SK-N-MC (cell line): ENCODE data around the gene GSTCD.
"Not testable (repeated sequence)": the region's sequence is repeated elsewhere in the genome, so short reads cannot be mapped to it uniquely, and the experiment has no call there.

Source experiments
- DNase-seq: peaks from one replicate; pipeline ENCODE4 v3.0.0-alpha.2; 2011; ENCODE audit warnings: low read depth, low spot score
- H3K27ac ChIP-seq: fragments of 200-600 bp; sonication (generic); 2 replicates; pipeline ENCODE4 v1.5.1; 2016; ENCODE audit warnings: mixed run types
- H3K36me3 ChIP-seq: fragments of 200-600 bp; sonication (generic); 2 replicates; pipeline ENCODE4 v1.6.1; 2017; ENCODE audit warnings: antibody characterized with exemption, low read length, mixed read lengths; ENCODE audit not compliant: insufficient read depth
- H3K4me3 ChIP-seq: fragments of 200-600 bp; sonication (generic); 2 replicates; pipeline ENCODE4 v1.5.1; 2016
- H3K9ac ChIP-seq: fragments of 200-600 bp; sonication (generic); 2 replicates; pipeline ENCODE4 v1.8.0; 2017; ENCODE audit warnings: mixed run types, mixed read lengths; ENCODE audit not compliant: insufficient read length
- H3K9me3 ChIP-seq: fragments of 200-600 bp; sonication (generic); 2 replicates; pipeline ENCODE4 v1.6.1; 2017; ENCODE audit warnings: low read depth, mild to moderate bottlenecking, antibody characterized with exemption, low read length, moderate library complexity, mixed read lengths
- EZH2 ChIP-seq: fragments of 200-600 bp; sonication (generic); IDR thresholded peaks from one replicate; pipeline ENCODE4 v1.6.1; 2017; ENCODE audit warnings: antibody characterized with exemption
- FOXP2 ChIP-seq: optimal IDR thresholded peaks from 2 replicates; pipeline ENCODE3; 2011; ENCODE audit warnings: mild to moderate bottlenecking, moderate library complexity; ENCODE audit not compliant: insufficient read depth; ENCODE audit errors: extremely low read length, control extremely low read depth
- POLR2AphosphoS5 ChIP-seq: IDR thresholded peaks from 2 replicates; pipeline ENCODE4 v1.6.1; 2012; ENCODE audit warnings: mild to moderate bottlenecking, low read depth, low read length, borderline replicate concordance

Gene GSTCD

DNA sequence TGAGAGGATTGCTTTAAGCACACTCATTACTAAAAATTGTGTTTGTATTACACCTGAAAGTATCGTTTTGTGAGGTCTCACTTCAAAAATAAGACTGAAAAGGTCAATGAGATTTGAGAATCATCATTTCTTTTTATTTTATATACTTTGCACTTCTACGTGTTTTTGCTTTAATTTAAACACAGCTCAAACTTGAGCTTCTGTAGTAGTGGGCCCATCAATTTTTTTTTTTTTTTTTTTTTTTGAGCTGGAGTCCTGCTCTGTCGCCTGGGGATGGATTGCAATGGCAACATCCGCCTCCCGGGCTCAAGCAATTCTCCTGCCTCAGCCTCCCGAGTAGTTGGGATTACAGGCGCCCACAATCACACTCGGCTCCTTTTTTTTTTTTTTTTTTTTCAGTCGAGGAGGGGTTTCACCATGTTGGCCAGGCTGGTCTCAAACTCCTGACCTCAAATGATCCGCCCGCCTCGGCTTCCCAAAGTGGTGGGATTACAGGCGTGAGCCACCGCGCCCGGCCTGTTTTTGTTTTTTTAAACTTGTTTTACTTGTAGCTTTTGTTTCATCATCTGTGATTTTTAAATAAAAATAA is 1.5 kb downstream of the GSTCD start:
- Histone ChIP-seq H3K27ac (no peak overlapping the region), H3K9me3 (no peaks in the 10 kb centered on the region), H3K4me3 (peak overlapping the region; percentile 87), H3K9ac (peak overlapping the region; percentile 85), H3K36me3 (peaks cover 9% of the 10 kb centered on the region)
- no peak for DNase-seq
- TF ChIP-seq EZH2 (no peak), FOXP2 (no peak), POLR2AphosphoS5 (no peak)

DNA sequence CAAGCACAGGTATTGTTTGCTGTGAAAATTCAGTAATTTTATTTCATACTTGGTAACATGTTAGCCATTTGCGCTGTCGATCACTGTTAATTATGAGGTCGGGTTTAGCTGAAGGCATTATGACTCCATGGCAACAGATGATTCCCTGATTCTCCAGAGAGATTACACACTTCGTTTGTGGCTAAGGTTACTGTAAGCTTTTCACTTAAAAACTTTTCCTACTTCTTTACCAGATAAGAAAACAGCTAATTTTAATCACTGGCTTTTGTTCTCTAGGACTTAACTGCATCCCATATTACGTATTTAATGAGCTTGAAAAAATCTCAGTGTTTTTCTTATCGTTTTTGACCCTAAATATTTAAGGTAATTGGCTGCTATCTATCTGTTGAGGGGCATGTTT is 2.1 kb downstream of the GSTCD start:
- H3K4me3 ChIP-seq = peak overlapping the region; percentile 87
- DNase-seq = no peak
- H3K9me3 ChIP-seq = no peaks in the 10 kb centered on the region
- peaks cover 3% of the 10 kb centered on the region for H3K36me3 ChIP-seq
- H3K27ac ChIP-seq = no peak overlapping the region
- no peak for TF ChIP-seq POLR2AphosphoS5
- TF ChIP-seq EZH2 = no peak
- TF ChIP-seq FOXP2 = no peak
- peak overlapping the region; percentile 58 for H3K9ac ChIP-seq

DNA sequence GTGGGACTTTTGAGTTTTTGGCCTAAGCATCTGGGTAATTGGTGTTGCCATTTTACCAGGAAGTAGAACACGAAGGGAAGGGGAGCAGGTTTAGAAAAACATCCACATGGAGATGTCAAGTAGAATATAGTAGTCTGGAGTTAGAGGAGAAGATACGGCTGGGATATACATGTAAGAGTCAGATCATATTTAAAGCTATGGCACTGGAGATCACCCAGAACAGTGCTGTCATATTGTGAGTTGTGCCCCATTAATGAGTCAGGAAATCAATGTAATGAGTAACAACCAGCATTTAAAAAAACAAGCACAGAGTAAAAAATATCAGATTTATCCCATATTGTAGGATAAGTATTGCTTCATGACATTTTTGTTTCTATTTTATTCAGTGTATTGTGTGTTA is 4.2 kb downstream of the GSTCD start:
- Histone ChIP-seq H3K27ac (no peak overlapping the region), H3K4me3 (no peak overlapping the region), H3K9ac (no peak overlapping the region), H3K9me3 (no peaks in the 10 kb centered on the region), H3K36me3 (peaks cover 4% of the 10 kb centered on the region; the same call in 1 of the 2 replicates)
- TF ChIP-seq EZH2 (no peak), POLR2AphosphoS5 (no peak), FOXP2 (no peak)
- no peak for DNase-seq

- Histone ChIP-seq H3K36me3 (peaks cover 15% of the 10 kb centered on the region; the same call in 1 of the 2 replicates), H3K27ac (peak overlapping the region; percentile 92), H3K9me3 (no peaks in the 10 kb centered on the region), H3K9ac (peak overlapping the region; percentile 67), H3K4me3 (peak overlapping the region; percentile 76)
- no peak for DNase-seq
- no peak for TF ChIP-seq EZH2
- TF ChIP-seq FOXP2 = no peak
- no peak for TF ChIP-seq POLR2AphosphoS5
Observed at GRCh38 chr4:105714071-105714521, 5.5 kb downstream of the GSTCD start.

- peak overlapping the region; percentile 76 for H3K4me3 ChIP-seq
- TF ChIP-seq EZH2 (no peak), POLR2AphosphoS5 (no peak), FOXP2 (no peak)
- peak overlapping the region; percentile 92 for H3K27ac ChIP-seq
- DNase-seq = no peak
- H3K9me3 ChIP-seq = no peaks in the 10 kb centered on the region
- peaks cover 23% of the 10 kb centered on the region; the same call in 1 of the 2 replicates for H3K36me3 ChIP-seq
- H3K9ac ChIP-seq = peak overlapping the region; percentile 71
Observed at GRCh38 chr4:105714932-105715331, 6.3 kb downstream of the GSTCD start.

DNA sequence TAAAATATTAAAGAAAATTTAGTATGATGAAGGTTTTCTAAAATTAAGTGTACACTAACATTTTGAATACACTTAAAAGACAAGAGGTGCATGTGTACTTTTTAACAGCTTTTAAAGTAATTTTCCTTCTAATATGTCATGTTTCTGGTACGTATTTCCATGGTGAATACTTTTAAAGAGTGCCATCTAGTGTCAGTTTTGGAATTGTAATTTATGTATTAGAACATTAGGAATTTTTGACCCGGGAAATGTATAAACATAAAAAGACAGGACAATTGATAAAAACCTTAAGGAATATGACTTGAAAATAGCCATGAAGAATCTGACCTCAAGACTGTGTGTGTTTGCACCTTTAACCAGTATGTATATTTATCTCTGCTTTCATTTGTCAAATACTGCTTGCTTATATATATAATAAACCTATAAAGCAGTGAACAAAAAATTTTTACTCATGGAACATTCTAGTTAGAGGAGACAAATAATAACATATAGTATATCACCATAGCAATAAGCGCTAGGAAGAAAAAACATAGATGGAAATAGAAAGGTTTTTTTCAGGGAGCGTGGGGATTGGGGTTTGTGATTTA is 7.2 kb downstream of the GSTCD start:
- Histone ChIP-seq H3K9ac (no peak overlapping the region), H3K27ac (no peak overlapping the region), H3K36me3 (peaks cover 29% of the 10 kb centered on the region; the same call in 1 of the 2 replicates), H3K9me3 (no peaks in the 10 kb centered on the region), H3K4me3 (no peak overlapping the region)
- TF ChIP-seq EZH2 (no peak), FOXP2 (no peak), POLR2AphosphoS5 (no peak)
- no peak for DNase-seq

GRCh38 chr4:105719204-105719603 is 10.6 kb downstream of the GSTCD start:
- no peaks in the 10 kb centered on the region for H3K9me3 ChIP-seq
- peaks cover 43% of the 10 kb centered on the region for H3K36me3 ChIP-seq
- no peak overlapping the region for H3K9ac ChIP-seq
- TF ChIP-seq EZH2 (no peak), FOXP2 (no peak), POLR2AphosphoS5 (no peak)
- H3K4me3 ChIP-seq = no peak overlapping the region
- H3K27ac ChIP-seq = no peak overlapping the region
- no peak for DNase-seq

DNA sequence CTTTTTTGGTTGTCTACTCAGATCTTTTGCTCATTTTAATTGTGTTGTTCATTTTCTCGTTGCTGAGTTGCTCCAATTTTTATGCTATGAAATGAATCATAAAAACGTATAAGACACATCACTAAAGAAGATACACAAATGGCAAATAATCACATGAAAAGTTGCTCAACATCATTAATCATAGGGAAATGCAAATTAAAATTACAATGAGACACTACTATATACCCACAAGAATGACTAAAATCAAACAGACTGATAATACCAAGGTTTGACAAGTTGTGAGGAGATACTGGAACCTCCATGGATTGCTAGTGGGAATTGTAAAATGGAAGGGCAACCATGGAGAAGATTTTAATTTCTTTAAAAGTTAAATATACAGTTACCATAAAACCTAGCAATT is 17.0 kb downstream of the GSTCD start:
- Histone ChIP-seq H3K4me3 (no peak overlapping the region), H3K27ac (no peak overlapping the region), H3K9me3 (peaks cover 4% of the 10 kb centered on the region; the same call in 1 of the 2 replicates), H3K9ac (no peak overlapping the region), H3K36me3 (peaks cover 57% of the 10 kb centered on the region)
- no peak for DNase-seq
- TF ChIP-seq EZH2 (no peak), POLR2AphosphoS5 (no peak), FOXP2 (no peak)

DNA sequence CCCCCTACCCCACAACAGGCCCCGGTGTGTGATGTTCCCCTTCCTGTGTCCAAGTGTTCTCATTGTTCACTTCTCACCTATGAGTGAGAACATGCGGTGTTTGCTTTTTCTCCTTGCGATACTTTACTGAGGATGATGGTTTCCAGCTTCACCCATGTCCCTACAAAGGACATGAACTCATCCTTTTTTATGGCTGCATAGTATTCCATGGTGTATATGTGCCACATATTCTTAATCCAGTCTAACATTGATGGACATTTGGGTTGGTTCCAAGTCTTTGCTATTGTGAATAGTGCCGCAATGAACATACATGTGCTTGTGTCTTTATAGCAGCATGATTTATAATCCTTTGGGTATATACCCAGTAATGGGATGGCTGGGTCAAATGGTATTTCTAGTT is 21.3 kb downstream of the GSTCD start:
- H3K9ac ChIP-seq, H3K27ac ChIP-seq, H3K9me3 ChIP-seq, H3K4me3 ChIP-seq, DNase-seq: not testable (repeated sequence)
- H3K36me3 ChIP-seq = peaks cover 38% of the 10 kb centered on the region

DNA sequence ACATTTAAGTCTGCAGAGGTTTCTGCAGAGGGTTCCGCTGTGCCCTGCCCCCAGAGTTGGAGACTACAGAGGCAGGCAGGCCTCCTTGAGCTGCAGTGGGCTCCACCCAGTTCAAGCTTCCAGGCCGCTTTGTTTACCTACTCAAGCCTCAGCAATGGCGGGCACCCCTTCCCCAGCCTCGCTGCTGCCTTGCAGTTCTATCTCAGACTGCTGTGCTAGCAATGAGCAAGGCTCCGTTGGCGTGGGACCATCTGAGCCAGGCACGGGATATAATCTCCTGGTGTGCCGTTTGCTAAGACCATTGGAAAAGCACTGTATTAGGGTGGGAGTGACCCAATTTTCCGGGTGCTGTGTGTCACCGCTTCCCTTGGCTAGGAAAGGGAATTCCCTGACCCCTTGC is 26.6 kb downstream of the GSTCD start:
- DNase-seq, H3K9me3 ChIP-seq, H3K9ac ChIP-seq, H3K4me3 ChIP-seq, H3K27ac ChIP-seq: not testable (repeated sequence)
- H3K36me3 ChIP-seq = peaks cover 23% of the 10 kb centered on the region
